Measurements from ENCODE around the gene CAST.

GRCh38 chr5:96775050-96775449 lies 112.9 kb downstream of the CAST start:
- TF ChIP-seq CTCF (IDR thresholded peaks at IDR 0.05; ENCODE audit: borderline replicate concordance, extremely low read depth, low read length, poor library complexity, severe bottlenecking) (no peak), EZH2 (IDR thresholded peaks at IDR 0.05; ENCODE audit: borderline replicate concordance, low read depth, low read length, severe bottlenecking) (no peak)

Data from DND-41 (cell line).